Activated T-cell treated with anti-CD3 and anti-CD28 coated beads, Interleukin-2, amount 50 U/mL, for 1 hour (primary cell): Measurements from ENCODE around the gene IRF2BP2.

Source experiments
- DNase-seq: peaks from one replicate; pipeline ENCODE4 v3.0.0-alpha.2; 2020

IRF2BP2 gene

DNA sequence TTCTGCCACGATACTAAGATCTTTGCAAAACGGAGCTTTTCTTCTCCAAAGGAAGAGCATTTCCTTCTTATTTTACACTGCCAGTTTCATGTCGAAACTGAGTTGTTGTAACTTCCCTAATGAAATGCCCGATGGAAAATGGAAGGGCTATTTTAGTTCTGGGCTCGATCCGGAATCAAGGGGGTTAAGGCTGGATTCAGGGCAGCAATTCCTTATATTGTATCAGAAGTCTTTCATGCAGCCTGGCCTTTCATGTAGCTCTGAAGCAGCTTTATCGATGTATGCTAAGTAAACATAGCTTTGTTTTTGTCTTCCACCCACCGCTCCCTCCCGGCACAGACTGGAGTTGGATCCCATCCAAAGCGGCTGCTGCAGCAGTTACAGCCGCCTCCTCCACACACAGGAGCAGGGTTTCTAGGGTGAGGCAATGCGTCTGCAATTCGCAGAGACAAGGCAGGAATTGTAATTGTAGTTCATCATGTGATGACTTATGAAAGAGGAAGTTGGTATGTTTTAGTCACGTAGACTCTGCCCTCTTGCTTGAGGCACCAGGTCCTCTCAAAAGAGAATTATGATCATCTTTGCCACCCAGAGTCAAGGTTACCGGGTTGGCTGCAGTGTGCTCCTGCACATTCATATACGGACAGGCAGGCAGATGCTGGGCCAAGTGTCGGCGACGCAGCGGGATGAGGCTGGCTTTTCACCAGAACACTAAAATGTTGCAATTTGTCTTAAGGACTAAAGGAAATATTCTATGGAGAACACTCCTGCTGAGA, 2.6 kb upstream of the IRF2BP2 start:
- peak; percentile 78 for DNase-seq

DNA sequence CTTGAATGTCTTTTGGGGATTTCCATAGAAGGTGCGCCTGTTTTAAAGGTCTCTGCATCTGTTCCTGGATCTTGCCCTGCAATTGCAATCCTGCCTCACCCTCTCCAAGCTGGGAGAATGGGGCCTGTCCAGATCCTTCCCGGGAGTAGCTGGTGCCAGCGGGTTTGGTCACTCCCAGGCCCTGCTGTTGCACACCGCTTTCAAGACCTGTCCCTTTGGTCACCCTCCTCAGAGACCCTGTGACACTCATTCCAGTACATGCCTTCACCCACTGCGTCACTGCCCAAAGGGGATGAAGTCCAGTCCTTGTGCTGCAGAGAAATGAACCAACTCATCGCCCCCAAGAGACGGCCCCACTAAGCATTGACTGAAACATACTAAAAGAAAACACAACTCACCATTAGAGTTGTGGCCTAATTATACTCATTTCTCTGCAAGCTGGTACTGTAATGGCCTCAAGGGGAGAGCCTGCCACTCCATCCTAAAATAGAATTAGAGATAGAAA, 1.9 kb upstream of the IRF2BP2 start:
- peak; percentile 59 for DNase-seq

- no peak for DNase-seq
These were observed 1.4 kb upstream of the IRF2BP2 start for GRCh38 chr1:234611225-234611846.

DNA sequence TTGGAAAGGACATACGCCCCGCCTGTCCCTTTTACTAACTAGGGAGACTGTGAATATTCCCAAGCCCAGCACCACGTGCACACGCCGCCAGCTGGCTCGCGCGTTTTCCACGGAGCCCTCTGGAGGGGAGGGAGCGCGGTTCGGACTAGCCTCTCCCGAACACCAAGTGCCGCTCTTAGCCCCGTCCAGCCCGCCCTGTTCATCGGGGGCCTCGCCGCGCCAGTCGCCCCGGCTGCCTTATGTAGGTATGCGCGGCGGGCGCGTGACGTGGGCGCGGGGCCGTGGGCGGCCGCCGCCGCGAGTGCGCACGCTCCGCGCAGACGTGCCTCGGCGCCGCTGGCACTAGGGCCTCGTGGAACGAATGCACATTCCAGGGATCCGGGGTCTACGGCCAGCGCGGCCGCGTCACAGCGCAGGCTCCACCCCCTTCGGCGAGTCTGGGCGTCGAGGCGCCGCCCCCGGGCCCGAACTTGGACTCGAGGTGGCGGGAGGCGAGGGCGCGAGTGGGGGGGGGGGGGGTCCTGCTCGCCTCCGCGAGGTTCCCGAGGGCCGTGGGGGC, 767 bp upstream of the IRF2BP2 start:
- peak; percentile 94 for DNase-seq

GRCh38 chr1:234609691-234610042, 311 bp downstream of the IRF2BP2 start:
- DNase-seq = no peak

DNA sequence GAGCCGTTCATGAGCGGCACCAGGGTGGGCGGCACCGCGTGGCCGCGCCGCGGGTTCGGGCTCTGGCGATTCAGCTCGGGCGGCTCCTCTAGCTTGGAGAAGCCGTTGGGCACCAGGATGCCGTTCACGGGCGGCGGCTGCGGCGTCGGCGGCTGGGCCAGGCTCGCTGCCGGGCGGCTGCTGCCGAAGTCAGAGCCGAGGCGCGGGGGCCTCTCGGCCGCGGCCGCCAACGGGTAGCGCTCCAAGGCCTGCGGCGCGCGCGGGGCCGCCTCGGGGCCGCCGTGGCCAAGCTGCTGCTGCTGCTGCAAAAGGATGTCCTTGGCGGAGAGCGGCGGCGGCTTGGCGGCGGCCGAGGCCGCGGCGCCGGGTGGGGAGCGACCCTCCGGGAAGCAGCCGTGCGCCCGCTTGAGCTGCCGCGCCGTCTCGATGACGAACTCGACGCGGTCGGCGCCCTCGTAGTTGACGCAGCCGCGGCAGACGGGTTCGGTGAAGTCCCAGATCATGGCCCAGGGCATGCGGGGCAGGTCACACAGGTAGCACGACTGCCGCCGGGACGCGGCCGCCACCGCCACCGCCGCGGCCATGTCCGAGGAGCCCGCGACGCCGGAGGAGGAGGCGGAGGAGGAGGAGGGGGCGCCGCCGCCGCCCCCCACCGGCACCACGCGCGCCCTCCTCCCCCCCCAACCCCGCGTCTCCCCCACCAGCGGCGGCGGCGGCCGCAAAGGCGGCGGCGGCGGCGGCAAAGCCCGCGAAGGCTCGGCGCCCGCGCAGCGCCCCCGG, 877 bp downstream of the IRF2BP2 start:
- DNase-seq = peak; percentile 80

GRCh38 chr1:234608025-234608910, 1.7 kb downstream of the IRF2BP2 start:
- DNase-seq = peak; percentile 76

DNA sequence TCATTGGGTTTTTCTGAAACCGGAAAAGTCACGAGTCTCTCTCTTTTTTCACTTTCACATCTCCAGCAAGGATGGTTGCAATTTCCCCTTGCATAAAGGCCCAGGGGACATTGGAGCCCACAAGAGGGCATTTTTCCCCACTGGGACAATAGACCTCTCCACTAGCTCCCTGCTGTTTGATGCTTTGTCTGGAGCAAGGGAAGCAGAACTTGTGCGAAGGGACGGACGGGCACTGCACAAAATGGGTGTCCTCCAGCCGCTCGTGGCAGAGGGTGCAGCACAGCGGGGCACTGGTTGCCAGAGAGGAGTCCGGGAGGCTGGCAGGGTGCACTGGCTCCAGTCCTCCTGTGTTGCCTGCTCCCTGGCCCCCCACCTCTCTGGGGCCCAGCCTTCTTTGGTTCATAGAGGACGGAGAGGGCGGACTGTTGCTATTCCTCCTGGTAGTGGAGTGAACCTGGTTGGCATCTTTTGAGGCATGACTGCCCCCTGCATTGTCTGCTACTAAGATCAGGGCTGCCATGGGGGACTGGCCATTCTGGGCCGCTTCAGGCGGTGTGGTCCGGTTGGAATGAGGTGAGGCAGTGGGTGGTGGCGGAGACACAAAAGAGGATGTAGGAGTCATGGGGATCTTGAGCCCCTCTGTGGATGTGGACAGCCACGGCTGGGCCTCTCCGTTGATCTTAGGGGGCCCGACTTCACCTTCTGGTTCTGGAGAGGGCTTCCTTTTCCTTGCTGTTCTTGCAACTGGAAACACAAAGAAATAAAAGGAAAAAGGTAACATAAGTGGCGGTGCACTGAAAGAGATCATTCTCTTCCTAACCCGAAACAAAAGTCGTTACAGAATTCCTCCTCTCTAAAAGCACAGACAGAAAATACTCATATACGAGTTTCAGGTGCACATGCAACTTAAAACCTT, 2.6 kb downstream of the IRF2BP2 start:
- peak; percentile 47 for DNase-seq

GRCh38 chr1:234606784-234607108, 3.2 kb downstream of the IRF2BP2 start:
- no peak for DNase-seq

- peak; percentile 49 for DNase-seq
These were observed 3.8 kb downstream of the IRF2BP2 start for GRCh38 chr1:234605983-234606783.

- no peak for DNase-seq
These were observed 4.5 kb downstream of the IRF2BP2 start for GRCh38 chr1:234605399-234605982.

DNA sequence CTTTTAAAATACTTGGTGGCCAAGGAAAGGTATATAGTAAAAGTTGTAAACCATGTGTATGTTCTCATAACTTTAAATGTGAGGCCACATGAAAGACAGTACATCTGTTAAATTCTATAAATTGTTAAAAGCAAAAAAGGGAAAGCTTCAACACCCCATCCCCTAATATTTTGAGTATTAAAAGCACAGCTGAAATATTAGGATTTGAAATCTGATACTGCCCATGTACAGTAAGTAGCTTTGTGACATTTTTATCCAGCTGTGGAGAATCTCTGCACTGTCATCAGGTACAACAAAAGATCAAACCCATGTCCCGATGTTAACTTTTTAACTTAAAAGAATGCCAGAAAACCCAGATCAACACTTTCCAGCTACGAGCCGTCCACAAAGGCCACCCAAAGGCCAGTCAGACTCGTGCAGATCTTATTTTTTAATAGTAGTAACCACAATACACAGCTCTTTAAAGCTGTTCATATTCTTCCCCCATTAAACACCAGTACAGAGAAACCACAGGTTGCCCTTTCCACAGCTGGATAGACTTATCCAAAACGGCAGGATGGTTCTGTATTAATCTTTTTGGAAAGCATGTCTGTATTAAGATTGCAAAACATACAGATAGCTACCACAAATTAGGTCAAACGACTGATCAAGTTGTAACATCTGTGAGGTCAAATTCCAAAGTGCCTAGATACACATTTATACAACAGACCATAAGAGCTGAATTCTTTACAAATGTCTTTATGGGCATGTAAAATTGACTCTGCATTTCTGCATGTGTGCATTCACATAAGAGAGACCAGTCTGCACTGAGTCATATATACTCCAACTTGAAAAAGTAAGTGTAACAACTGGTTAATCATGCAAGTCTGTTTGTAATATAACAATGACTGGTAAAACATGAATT, 5.2 kb downstream of the IRF2BP2 start:
- no peak for DNase-seq

- DNase-seq = no peak
These were observed 6.5 kb downstream of the IRF2BP2 start for GRCh38 chr1:234603221-234604204.

GRCh38 chr1:234602334-234603220, 7.4 kb downstream of the IRF2BP2 start:
- no peak for DNase-seq

DNA sequence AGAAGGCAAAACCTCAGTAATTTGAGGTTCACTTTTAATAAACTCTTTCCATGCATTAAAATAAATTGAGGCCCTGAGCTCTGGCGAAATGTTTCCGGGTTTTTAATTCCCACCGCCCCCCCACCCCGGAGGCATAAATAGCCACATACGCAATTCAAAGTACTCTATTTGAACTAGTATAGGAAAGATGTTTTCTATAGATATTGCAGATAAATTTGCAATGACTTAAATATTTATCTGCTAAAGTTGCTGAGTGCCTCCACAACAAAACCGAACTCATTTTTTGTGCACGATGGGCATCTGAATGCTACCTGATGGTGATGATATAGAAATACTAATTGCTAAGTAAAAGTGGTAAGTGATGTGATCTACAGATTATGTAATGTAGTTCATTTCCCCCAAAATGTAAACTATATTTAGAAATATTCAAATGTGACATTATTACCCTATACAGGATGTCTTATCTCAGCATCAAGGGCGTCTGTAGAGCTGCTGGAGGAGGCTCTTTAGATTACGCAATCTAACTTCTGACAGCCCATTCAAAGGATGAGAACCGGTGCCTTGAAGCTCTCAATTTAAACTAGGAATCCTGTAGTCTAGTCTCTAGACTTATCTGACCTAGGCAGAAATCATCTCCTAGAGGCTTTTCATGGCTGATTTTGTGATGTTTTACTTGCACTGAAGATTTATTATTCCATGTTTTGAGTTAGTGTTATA, 8.5 kb downstream of the IRF2BP2 start:
- no peak for DNase-seq
